Measurements from ENCODE around the gene PGA5.
"Not testable (repeated sequence)": the region's sequence is repeated elsewhere in the genome, so short reads cannot be mapped to it uniquely, and the experiment has no call there.

PGA5 gene

GRCh38 chr11:61240875-61241274 is at the start of gene PGA5:
TSS of gene PGA5 (plus strand) at chr11:61241175. CDS start at chr11:61241227, 52 bp downstream.
- DNase-seq = not testable (repeated sequence)

- DNase-seq = no peak
These were observed 47.4 kb upstream of the PGA5 start for GRCh38 chr11:61193596-61193995.

GRCh38 chr11:61194169-61194671 is 46.8 kb upstream of the PGA5 start:
- DNase-seq = no peak

GRCh38 chr11:61194981-61195695 is 45.8 kb upstream of the PGA5 start:
- no peak for DNase-seq

- no peak for DNase-seq
These were observed 45.3 kb upstream of the PGA5 start for GRCh38 chr11:61195719-61196118.

GRCh38 chr11:61198361-61198760 is 42.6 kb upstream of the PGA5 start:
- no peak for DNase-seq

GRCh38 chr11:61198948-61199523 is 41.9 kb upstream of the PGA5 start:
- DNase-seq = no peak

- no peak for DNase-seq
These were observed 39.5 kb upstream of the PGA5 start for GRCh38 chr11:61201476-61201875.

- DNase-seq = not testable (repeated sequence)
These were observed 37.8 kb upstream of the PGA5 start, which contains the start of gene PGA3 for GRCh38 chr11:61202950-61203746. TSS of gene PGA3 (plus strand) at chr11:61203515. CDS start at chr11:61203565, 50 bp downstream.

GRCh38 chr11:61203873-61204272 is 37.1 kb upstream of the PGA5 start:
- DNase-seq = not testable (repeated sequence)

GRCh38 chr11:61204502-61205059 is 36.4 kb upstream of the PGA5 start:
- not testable (repeated sequence) for DNase-seq

GRCh38 chr11:61207636-61208310 is 33.2 kb upstream of the PGA5 start:
- DNase-seq = not testable (repeated sequence)

GRCh38 chr11:61210629-61211028 is 30.3 kb upstream of the PGA5 start:
- not testable (repeated sequence) for DNase-seq

GRCh38 chr11:61211327-61211952 is 29.5 kb upstream of the PGA5 start:
- DNase-seq = not testable (repeated sequence)

- DNase-seq = not testable (repeated sequence)
These were observed 28.8 kb upstream of the PGA5 start for GRCh38 chr11:61212202-61212601.

GRCh38 chr11:61213711-61214324 is 27.2 kb upstream of the PGA5 start:
- not testable (repeated sequence) for DNase-seq

- not testable (repeated sequence) for DNase-seq
These were observed 22.7 kb upstream of the PGA5 start for GRCh38 chr11:61218306-61218705.

GRCh38 chr11:61219016-61219415 is 22.0 kb upstream of the PGA5 start:
- DNase-seq = not testable (repeated sequence)

- DNase-seq = not testable (repeated sequence)
These were observed 18.9 kb upstream of the PGA5 start, which contains the start of gene PGA4 for GRCh38 chr11:61222047-61222446. TSS of gene PGA4 (plus strand) at chr11:61222347. CDS start at chr11:61222401, 54 bp downstream.

GRCh38 chr11:61222692-61223091 is 18.3 kb upstream of the PGA5 start:
- not testable (repeated sequence) for DNase-seq

GRCh38 chr11:61226457-61227137 is 14.4 kb upstream of the PGA5 start:
- DNase-seq = not testable (repeated sequence)
